ENCODE results near the gene MIPEP.
A peak's percentile ranks its signal among the peaks of the same experiment; 100 is the strongest.

Gene MIPEP

DNA sequence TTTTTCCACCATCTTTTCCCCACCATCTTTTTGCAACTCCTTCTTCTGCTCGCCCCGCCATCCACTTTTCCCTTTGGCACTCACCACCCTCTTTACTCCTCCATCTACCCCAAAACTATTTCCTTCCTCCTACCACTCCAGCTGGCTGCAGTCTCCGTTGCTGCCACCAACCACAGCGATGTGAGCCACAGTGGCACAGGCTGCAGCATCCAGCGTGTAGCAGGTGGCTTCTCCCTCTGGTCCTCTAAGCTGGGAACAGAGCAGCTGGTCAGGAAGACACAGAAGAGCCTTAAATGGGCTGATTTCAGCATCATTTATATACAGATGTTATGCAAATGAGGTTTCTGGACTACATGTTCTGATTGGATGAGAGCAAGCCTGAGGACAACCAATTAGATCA lies 174.5 kb downstream of the MIPEP start:
- no peak for DNase-seq (ENCODE audit: low read depth)

DNA sequence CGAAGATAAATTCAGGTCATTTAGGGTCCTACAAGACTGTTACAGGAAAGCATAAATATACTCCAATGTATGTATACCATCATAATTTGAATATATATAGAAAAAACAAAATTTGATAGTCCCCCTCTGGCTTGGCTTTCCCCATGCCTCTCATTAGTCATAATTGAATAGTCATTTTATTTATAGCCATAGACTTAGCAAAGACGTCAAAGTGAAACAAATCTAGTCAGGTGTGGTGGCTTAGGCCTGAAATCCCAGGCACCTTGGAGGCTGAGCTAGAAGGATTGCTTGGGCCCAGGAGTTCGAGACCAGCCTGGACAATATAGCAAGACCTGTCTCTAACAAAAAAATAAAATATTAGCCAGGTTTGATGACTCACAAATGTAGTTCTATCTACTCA lies 177.8 kb downstream of the MIPEP start:
- no peak for DNase-seq (ENCODE audit: low read depth)

- no peak for DNase-seq (ENCODE audit: low read depth)
Measured at GRCh38 chr13:23710366-23710765, 178.8 kb downstream of the MIPEP start.

- no peak for DNase-seq (ENCODE audit: low read depth)
Measured at GRCh38 chr13:23709536-23709935, 179.7 kb downstream of the MIPEP start.

DNA sequence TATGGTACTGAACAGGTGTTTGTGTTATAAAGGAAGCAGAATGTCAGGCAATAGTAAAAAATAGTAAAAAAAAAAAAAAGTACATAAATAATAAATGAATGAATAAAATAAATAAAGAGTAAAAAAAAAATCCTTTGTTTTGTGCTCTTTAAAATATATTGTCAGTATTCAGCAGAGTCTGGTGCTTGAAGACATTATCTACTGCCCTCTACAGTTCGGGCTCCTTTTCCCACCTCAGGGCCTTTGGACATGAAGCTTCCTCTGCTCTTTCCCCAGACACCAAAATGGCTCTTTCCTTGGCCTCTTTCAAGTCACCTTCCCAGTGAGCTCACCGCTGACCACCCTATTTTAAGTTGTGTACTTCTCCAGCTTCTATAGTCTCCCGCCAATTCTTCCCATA lies 181.5 kb downstream of the MIPEP start:
- DNase-seq (ENCODE audit: low read depth), result no peak

GRCh38 chr13:23705583-23705982 lies 183.6 kb downstream of the MIPEP start:
- DNase-seq (ENCODE audit: low read depth), result no peak

- no peak for DNase-seq (ENCODE audit: low read depth)
Measured at GRCh38 chr13:23703246-23703860, 185.8 kb downstream of the MIPEP start.

DNA sequence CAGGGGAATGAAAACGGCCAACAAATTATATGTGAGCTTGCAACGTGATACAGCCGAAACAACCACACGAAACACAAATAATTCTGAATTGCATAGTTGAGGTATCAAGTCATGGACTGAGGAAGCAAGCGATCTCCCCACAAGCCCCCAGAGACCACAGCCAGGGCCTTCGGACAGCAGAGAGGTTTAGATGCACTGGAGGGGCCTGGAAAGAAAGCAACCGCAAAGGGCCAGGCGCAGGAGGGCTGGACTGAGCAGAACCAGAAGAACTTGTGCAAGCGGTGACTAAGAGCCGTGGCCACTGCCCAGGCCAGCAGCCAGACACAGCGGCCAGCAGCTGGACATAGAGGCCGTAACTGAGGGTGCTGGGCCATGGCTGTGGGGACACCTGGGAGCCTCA lies 187.6 kb downstream of the MIPEP start:
- DNase-seq (ENCODE audit: low read depth), result no peak

DNA sequence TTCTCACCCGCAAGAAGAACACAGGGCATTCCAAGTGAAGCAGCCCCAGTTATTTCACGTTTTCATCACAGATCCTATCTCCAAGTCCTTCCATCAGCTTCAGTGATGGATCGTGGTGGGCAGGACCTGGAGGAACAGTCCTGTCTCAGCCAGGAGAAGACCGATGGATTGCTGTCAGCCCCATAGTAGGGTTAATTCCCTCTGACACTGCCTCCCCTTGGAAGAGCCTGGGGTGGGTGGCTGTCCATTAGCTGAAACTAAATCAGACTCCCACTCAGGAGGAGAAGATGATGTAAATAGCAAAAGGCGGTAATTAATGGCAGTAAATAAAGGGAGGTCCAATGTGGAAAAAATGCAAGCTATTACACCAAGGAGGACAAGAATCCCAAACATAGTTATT lies 188.0 kb downstream of the MIPEP start:
- DNase-seq (ENCODE audit: low read depth), result no peak

GRCh38 chr13:23699271-23699670 lies 189.9 kb downstream of the MIPEP start:
- no peak for DNase-seq (ENCODE audit: low read depth)

- DNase-seq (ENCODE audit: low read depth), result no peak
Measured at GRCh38 chr13:23697772-23698313, 191.4 kb downstream of the MIPEP start.

DNA sequence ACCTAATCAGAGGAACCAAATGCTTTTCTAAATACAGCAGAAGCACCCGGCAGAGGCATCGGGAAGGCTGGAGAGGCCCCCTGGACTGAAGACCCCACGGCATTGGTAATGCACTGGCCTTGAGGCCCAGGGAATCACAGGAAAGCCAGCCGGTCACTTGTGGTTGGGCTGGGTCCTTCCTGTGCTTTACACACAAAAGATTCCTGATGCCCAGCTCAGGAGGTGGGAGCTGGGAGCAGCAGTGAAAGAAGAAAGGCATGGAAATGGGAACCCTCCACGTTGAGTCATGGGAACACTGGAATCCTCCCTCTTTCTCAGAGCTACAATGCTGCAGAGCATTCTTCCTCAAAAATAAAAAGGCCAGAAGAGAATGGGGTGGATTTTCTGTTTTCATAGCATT lies 192.6 kb downstream of the MIPEP start:
- DNase-seq (ENCODE audit: low read depth), result no peak

GRCh38 chr13:23695711-23696464 lies 193.3 kb downstream of the MIPEP start:
- DNase-seq (ENCODE audit: low read depth), result peak; percentile 33

- DNase-seq (ENCODE audit: low read depth), result no peak
Measured at GRCh38 chr13:23695196-23695595, 194.0 kb downstream of the MIPEP start.

- no peak for DNase-seq (ENCODE audit: low read depth)
Measured at GRCh38 chr13:23692816-23693215, 196.4 kb downstream of the MIPEP start.

DNA sequence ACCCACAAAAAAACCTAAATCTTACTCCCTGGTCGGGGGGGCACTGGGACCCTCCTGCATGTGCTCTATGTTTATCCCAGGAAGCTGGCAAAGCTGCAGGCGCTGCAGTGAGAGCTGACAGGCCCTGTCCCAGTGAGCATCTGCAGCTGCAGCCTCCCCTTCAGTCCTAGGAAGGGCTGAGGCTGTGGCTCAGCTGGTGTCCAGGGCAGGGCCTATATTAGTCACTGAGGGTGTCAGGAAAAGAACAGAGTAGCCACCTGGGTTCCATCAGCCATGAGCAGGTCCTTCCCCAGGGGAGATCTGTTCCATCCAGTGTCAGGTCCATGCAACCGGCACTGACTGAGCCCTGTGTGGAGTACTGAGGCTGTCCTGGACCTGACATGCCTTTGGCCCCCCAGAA lies 198.5 kb downstream of the MIPEP start:
- no peak for DNase-seq (ENCODE audit: low read depth)

GRCh38 chr13:23688336-23688735 lies 200.9 kb downstream of the MIPEP start:
- DNase-seq (ENCODE audit: low read depth), result no peak

DNA sequence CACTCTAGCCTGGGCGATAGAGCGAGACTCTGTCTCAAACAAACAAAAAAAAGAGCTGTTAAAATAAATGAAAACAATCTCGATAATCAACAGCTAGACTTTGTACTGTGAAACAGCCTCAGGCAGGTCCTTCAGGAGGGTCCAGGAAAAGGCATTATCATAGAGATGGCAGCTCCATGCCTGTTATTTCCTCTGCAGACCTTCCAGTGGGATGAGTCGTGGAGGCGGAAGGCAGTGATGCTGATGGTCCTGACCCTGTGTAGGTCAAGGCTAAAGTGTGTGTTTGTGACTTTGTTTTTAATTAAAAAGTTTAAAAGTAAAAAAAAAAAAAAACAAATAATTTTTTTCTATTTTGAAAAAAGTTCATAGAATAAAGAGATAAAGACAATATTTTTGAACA lies 201.6 kb downstream of the MIPEP start:
- DNase-seq (ENCODE audit: low read depth), result no peak

DNA sequence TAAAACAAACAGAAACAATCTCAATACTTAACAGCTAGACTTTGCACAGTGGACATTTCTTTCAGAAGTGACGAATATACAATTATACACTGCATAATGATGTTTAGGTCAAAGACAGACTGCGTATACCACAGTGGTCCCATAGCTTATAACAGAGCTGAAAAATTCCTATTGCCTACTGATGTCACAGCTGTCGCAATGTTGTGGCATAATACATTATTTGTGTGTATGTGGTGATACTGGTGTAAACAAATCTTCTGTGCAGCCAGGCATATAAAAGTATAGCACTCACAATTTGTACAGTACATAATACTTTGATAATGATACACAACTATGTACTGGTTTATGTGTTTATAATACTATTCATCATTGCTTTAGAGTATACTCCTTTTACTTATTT lies 202.3 kb downstream of the MIPEP start:
- no peak for DNase-seq (ENCODE audit: low read depth)

GRCh38 chr13:23685416-23685815 lies 203.8 kb downstream of the MIPEP start:
- no peak for DNase-seq (ENCODE audit: low read depth)

GRCh38 chr13:23684647-23685046 lies 204.6 kb downstream of the MIPEP start:
- DNase-seq (ENCODE audit: low read depth), result no peak

- no peak for DNase-seq (ENCODE audit: low read depth)
Measured at GRCh38 chr13:23683084-23683483, 206.1 kb downstream of the MIPEP start.

- DNase-seq (ENCODE audit: low read depth), result no peak
Measured at GRCh38 chr13:23680845-23681669, 208.1 kb downstream of the MIPEP start.

Data from stimulated activated CD8-positive, alpha-beta memory T cell treated with anti-CD3 and anti-CD28 coated beads, Interleukin-15, amount 100 ng/mL, for 24 hours (primary cell).